ENCODE data around the gene ATP5F1E. TPM values are rescaled to one million over a fixed set of nuclear protein-coding genes. Genes with fewer than 3 reads are reported as not detected.

The ATP5F1E gene
- total and polyA plus RNA-seq, 9 of the 15 experiments (the other 6 are each of a cell fraction or from before 2014, with no cell fraction given), result 60.3 to 162 (median 113) TPM

DNA sequence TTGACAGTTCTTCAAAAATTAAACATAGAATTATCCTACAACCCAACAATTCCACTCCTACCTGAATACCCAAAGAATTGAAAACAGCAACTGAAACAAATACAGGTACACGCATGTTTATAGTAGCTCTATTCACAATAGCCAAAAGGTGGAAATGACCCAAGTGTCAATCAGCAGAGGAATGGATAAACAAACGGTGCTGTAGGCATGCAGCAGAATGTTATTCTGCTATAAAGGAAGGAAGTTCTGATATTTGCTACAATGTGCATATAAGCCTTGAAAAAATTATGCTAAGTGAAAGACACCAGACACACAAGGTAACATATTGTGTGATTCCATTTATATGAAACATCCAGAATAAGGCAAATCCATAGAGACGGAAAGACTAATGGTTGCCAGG lies 48.9 kb upstream of the ATP5F1E start:
- Histone ChIP-seq H3K9ac (ENCODE audit: insufficient read depth in 1 of 2, low read depth in 2 of 2, low read length in 2 of 2) (no peak overlapping the region), H3K27ac (ENCODE audit: extremely low read depth, low read depth, low read length) (no peak overlapping the region), H2AFZ (ENCODE audit: low read depth, low read length) (no peak overlapping the region), H3K36me3 (ENCODE audit: control insufficient read depth, insufficient read depth, low read length) (no peaks in the 10 kb centered on the region), H3K4me2 (ENCODE audit: insufficient read depth, low read length) (no peak overlapping the region), H4K20me1 (replicated peaks; ENCODE audit: control insufficient read depth, insufficient read depth, low read length) (no peaks in the 10 kb centered on the region), H3K9me3 (replicated peaks; ENCODE audit: control insufficient read depth, insufficient read depth, low read depth, low read length) (no peaks in the 10 kb centered on the region), H3K4me3 (no peak overlapping the region), H3K4me1 (replicated peaks in 1 of 2; ENCODE audit: control insufficient read depth in 2 of 2, insufficient read depth in 2 of 2, low read length in 2 of 2) (no peaks in the 10 kb centered on the region), H3K9me1 (ENCODE audit: control insufficient read depth, insufficient read depth, low read length) (no peaks in the 10 kb centered on the region), H3K79me2 (ENCODE audit: control insufficient read depth, insufficient read depth, low read length) (no peaks in the 10 kb centered on the region), H3K27me3 (ENCODE audit: control insufficient read depth in 2 of 2, insufficient read depth in 2 of 2, low read length in 2 of 2) (peaks cover 24 to 39% of the 10 kb centered on the region in 2 experiments; a peak in 4 of 5 replicates)
- no peak for TF ChIP-seq RAD51 (IDR thresholded peaks at IDR 0.05; ENCODE audit: borderline replicate concordance, low read depth)
- TF ChIP-seq, protein P1, sequence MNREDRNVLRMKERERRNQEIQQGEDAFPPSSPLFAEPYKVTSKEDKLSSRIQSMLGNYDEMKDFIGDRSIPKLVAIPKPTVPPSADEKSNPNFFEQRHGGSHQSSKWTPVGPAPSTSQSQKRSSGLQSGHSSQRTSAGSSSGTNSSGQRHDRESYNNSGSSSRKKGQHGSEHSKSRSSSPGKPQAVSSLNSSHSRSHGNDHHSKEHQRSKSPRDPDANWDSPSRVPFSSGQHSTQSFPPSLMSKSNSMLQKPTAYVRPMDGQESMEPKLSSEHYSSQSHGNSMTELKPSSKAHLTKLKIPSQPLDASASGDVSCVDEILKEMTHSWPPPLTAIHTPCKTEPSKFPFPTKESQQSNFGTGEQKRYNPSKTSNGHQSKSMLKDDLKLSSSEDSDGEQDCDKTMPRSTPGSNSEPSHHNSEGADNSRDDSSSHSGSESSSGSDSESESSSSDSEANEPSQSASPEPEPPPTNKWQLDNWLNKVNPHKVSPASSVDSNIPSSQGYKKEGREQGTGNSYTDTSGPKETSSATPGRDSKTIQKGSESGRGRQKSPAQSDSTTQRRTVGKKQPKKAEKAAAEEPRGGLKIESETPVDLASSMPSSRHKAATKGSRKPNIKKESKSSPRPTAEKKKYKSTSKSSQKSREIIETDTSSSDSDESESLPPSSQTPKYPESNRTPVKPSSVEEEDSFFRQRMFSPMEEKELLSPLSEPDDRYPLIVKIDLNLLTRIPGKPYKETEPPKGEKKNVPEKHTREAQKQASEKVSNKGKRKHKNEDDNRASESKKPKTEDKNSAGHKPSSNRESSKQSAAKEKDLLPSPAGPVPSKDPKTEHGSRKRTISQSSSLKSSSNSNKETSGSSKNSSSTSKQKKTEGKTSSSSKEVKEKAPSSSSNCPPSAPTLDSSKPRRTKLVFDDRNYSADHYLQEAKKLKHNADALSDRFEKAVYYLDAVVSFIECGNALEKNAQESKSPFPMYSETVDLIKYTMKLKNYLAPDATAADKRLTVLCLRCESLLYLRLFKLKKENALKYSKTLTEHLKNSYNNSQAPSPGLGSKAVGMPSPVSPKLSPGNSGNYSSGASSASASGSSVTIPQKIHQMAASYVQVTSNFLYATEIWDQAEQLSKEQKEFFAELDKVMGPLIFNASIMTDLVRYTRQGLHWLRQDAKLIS (CRISPR knock-in tag; IDR thresholded peaks at IDR 0.05), result no peak
- TF ChIP-seq TBL1XR1 (IDR thresholded peaks at IDR 0.05; ENCODE audit: low read length in 2 of 2), result no peak
- TF ChIP-seq, protein P2, sequence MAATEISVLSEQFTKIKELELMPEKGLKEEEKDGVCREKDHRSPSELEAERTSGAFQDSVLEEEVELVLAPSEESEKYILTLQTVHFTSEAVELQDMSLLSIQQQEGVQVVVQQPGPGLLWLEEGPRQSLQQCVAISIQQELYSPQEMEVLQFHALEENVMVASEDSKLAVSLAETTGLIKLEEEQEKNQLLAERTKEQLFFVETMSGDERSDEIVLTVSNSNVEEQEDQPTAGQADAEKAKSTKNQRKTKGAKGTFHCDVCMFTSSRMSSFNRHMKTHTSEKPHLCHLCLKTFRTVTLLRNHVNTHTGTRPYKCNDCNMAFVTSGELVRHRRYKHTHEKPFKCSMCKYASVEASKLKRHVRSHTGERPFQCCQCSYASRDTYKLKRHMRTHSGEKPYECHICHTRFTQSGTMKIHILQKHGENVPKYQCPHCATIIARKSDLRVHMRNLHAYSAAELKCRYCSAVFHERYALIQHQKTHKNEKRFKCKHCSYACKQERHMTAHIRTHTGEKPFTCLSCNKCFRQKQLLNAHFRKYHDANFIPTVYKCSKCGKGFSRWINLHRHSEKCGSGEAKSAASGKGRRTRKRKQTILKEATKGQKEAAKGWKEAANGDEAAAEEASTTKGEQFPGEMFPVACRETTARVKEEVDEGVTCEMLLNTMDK (IDR thresholded peaks at IDR 0.05; ENCODE audit: borderline replicate concordance, insufficient read depth, low read depth, low read length, poor library complexity, severe bottlenecking), result no peak
- no peak for TF ChIP-seq ZNF77 (CRISPR knock-in tag; IDR thresholded peaks at IDR 0.05)
- no peak for TF ChIP-seq ZNF408 (CRISPR knock-in tag; IDR thresholded peaks at IDR 0.05; ENCODE audit: low read depth)
- no peak for TF ChIP-seq PML (IDR thresholded peaks at IDR 0.05; ENCODE audit: low read length)
- TF ChIP-seq, protein P3, sequence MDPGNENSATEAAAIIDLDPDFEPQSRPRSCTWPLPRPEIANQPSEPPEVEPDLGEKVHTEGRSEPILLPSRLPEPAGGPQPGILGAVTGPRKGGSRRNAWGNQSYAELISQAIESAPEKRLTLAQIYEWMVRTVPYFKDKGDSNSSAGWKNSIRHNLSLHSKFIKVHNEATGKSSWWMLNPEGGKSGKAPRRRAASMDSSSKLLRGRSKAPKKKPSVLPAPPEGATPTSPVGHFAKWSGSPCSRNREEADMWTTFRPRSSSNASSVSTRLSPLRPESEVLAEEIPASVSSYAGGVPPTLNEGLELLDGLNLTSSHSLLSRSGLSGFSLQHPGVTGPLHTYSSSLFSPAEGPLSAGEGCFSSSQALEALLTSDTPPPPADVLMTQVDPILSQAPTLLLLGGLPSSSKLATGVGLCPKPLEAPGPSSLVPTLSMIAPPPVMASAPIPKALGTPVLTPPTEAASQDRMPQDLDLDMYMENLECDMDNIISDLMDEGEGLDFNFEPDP (CRISPR knock-in tag; IDR thresholded peaks at IDR 0.05), result no peak
- no peak for TF ChIP-seq GATAD2B (IDR thresholded peaks at IDR 0.05; ENCODE audit: borderline replicate concordance)
- no peak for TF ChIP-seq ZNF212 (CRISPR knock-in tag; IDR thresholded peaks at IDR 0.05)
- TF ChIP-seq SMARCA5 (IDR thresholded peaks at IDR 0.05), result no peak
- TF ChIP-seq U2AF1 (optimal IDR thresholded peaks at IDR 0.05; ENCODE audit: low read depth, low read length), result no peak
- no peak for TF ChIP-seq SOX6 (IDR thresholded peaks at IDR 0.05)
- no peak for TF ChIP-seq MEIS2 (IDR thresholded peaks at IDR 0.05; ENCODE audit: partially characterized antibody)
- TF ChIP-seq CBX5 (IDR thresholded peaks at IDR 0.05; ENCODE audit: borderline replicate concordance, low read depth), result no peak
- no peak for TF ChIP-seq SAFB (IDR thresholded peaks at IDR 0.05; ENCODE audit: borderline replicate concordance, low read depth, low read length)
- no TSS peak for BruUV-seq (replicated peaks)
- ChIA-PET POLR2A (interaction anchor here (0.6 to 0.8 kb wide), 3 partner anchors 9 to 107 kb away, joined by 3 read pairs; no protein-coding TSS in a partner anchor), CTCF (ENCODE audit: low intra/inter-chr PET ratio) (no interaction called here)
- ATAC-seq (no peak), DNase-seq (ENCODE audit: extremely low read depth in 1 of 4, low spot score in 3 of 4) (no peak), FAIRE-seq (no peak)
- intact Hi-C loops (cut with micrococcal nuclease) (no loop called here), in situ Hi-C loops (cut with MboI) (loop anchor here (10.0 kb wide), 1 partner anchor 334 kb away; no protein-coding TSS in a partner anchor)
- 3% methylated on average over 3 of the region's 3 CpGs for WGBS (ENCODE audit: insufficient coverage, low coverage, missing lambda C conversion rate)
